ENCODE results near the gene OR5B2.
"Not testable (repeated sequence)": the region's sequence is repeated elsewhere in the genome, so short reads cannot be mapped to it uniquely, and the experiment has no call there.

Gene OR5B2

GRCh38 chr11:58428021-58428420 lies at the start of gene OR5B2:
TSS of gene OR5B2 (minus strand) at chr11:58428121. CDS start at chr11:58423261, 4,860 bp downstream.
- FAIRE-seq, result no peak

- FAIRE-seq, result no peak
Measured at GRCh38 chr11:58471892-58472291, 44.0 kb upstream of the OR5B2 start.

- FAIRE-seq, result no peak
Measured at GRCh38 chr11:58466293-58466692, 38.4 kb upstream of the OR5B2 start.

DNA sequence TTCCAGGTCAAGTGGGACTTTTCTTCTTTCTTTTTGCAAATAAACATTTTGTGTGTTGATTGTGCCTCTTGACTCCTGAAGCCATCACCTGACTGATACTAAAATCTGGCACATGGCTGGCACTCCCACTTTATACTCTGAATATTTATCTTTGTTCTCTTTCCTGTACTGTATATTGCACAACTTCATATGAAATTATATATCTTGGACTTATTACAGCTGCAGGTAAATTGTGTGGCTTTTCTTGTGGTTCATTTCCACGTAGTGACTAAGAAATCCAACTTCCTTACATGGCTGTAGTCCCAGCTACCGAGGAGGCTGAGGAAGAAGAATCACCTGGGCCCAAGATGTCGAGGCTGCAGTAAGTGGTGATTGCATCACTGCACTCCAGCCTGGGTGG lies 37.8 kb upstream of the OR5B2 start:
- FAIRE-seq, result no peak

GRCh38 chr11:58451585-58451984 lies 23.7 kb upstream of the OR5B2 start:
- no peak for FAIRE-seq

DNA sequence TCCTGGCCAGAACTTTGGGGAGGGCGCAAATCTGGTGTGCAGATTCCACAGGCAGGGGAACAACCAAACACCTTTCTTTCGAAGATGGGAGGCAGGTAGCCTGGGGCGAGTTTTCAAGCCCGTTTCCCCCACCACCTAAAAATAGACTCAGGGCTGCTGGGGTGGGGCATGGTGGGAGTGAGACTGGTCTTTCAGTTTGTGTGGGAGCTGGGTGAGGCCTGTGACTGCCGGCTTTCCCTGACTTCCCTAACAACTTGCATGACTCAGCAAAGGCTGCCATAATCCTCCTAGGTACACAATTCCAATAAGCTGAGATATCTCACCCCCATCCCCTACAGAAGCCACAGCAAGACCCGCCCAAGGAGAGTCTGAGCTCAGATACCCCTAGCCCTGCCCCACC lies 18.4 kb upstream of the OR5B2 start:
- no peak for FAIRE-seq

GRCh38 chr11:58444300-58444699 lies 16.4 kb upstream of the OR5B2 start:
- no peak for FAIRE-seq

DNA sequence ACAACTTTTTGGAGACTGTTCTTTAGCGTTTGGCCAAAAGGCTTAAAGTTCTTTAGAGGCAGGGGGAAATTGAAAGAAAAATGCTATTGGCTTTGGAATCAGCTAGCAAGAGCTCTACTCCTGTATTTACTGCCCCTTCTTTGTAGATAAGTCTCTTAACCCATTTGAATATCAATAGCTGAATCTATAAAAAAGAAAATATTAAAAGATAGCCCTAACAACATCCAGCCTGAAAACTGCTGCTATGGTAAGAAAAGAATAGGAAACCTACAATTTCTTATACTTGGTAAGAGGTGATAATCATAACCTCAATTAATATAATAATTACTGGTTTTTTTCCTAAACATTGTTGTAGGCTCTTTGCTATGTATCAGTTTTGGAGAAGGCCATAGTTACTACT lies 14.2 kb upstream of the OR5B2 start, which contains the start of gene OR5B12:
TSS of gene OR5B12 (minus strand) at position 101 of the 400 bp plus-strand sequence. CDS start 2,085 bp downstream, outside the sequence.
- FAIRE-seq, result no peak

DNA sequence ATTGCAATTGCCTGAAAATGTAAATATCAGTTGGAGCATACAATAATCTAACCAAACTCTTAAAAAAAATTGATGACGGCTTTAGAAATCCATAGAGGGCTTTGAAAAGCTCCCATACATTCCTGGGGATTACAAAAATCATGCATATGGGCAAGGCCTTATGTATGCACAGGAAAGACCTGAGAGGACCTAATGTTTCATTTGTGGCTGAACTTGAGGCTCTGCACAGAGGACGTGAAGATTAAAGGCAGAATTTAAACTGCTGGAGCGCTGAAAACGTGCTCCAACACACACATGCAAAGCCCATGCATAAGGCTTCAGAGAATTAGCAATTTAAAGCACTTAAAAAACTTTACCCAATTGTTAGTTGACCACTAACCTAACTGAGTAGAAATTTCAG lies 10.6 kb upstream of the OR5B2 start:
- FAIRE-seq, result no peak

GRCh38 chr11:58434217-58434616 lies 6.3 kb upstream of the OR5B2 start:
- no peak for FAIRE-seq

- no peak for FAIRE-seq
Measured at GRCh38 chr11:58433638-58434203, 5.8 kb upstream of the OR5B2 start.

DNA sequence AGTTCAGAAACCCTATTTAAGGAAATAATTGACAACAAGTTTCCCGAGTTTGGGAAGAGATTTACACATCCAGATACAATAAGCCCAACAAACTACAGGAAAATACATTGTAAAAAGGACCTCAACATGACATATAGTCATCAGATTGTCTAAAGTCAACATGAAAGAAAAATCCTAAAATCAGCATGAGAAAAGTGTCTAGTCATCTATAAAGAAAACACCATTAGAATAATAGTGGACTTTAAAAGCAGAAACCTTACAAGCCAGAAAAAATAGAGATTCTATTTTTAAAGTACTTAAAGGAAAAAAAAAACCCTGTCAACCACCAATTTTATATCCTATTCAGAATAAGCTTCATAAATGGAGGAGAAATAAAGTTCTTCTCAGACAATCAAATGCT lies 1.4 kb upstream of the OR5B2 start:
- FAIRE-seq, result no peak

DNA sequence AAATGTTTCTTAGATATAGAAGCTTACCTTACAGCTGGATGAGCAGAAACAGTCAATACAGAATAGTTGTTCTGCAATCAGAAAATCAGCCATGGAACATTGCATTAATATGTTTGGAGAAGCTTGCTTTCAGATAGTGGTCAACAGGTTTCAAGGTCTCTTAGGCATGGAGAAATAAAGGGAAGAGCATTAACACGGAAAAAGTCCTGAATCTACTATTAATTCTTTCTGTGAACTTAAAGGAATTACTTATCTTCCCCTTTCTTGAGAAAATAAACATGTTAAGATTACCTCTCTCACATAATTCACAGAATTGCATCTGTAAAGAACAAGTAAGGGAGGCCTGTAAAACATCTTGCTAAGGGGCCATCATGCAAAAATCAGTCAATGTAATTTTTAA lies 21.1 kb downstream of the OR5B2 start, which contains the start of gene OR5B3:
TSS of gene OR5B3 (minus strand) at position 101 of the 400 bp plus-strand sequence. CDS start 3,465 bp downstream, outside the sequence.
- FAIRE-seq, result no peak

DNA sequence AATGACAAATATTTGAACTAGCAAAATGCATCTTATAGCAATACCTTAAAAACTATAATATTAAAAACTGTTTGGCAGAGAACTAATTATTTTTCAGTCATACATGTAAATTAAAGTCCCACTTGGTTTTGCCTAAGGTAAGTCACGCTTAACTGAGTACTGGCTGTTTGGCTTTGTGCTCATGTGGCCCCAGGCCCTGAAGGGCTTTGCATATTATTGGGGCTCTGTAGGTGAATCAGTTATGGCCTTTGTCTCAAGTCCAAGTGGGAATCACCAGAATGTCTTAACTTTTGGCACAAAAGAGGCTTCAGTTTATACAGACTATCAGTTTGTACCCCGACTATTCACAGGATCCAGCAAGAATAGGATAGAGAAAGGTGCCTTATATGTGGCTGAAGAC lies 28.3 kb downstream of the OR5B2 start:
- FAIRE-seq, result not testable (repeated sequence)

- FAIRE-seq, result no peak
Measured at GRCh38 chr11:58395581-58395980, 32.3 kb downstream of the OR5B2 start.

GRCh38 chr11:58394195-58394594 lies 33.7 kb downstream of the OR5B2 start:
- no peak for FAIRE-seq

GRCh38 chr11:58392746-58393145 lies 35.2 kb downstream of the OR5B2 start:
- no peak for FAIRE-seq

DNA sequence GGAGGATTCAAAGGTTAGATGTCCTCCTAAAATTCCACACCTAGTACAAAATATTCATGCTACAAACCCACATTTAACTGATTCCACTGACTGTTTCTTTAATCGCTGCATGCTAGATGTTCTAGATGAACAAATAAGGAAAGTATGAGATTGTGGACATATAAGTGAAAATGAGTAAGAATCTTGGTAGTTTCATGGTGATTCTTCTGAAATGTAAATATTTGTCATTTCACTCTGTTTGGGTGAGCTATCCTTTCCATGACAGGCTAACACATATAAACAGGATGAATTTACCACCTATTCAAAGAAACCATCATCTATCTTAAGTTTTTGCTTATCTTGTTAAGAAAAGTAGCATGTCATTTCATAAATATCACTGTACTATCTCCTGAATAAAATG lies 36.0 kb downstream of the OR5B2 start:
- no peak for FAIRE-seq

DNA sequence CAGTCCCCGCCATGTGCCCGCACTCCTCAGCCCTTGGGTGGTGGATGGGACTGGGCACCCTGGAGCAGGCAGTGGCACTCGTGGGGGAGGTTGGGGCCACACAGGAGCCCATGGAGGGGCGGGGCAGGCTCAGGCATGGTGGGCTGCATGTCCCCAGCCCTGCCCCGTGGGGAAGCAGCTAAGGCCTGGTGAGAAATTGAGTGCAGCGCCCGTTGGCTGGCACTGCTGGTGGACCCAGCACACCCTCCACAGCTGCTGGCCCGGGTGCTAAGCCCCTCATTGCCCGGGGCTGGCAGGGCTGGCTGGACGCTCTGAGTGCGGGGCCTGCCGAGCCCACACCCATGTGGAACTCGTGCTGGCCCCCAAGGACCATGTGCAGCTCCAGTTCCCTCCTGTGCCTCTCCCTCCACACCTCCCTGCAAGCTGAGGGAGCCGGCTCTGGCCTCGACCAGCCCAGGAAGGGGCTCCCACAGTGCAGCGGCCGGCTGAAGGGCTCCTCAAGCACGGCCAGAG lies 37.3 kb downstream of the OR5B2 start:
- FAIRE-seq, result no peak
